Skin epidermis (tissue), 12 donors: ENCODE results near the gene ELAC1.
"Not testable (repeated sequence)": the region's sequence is repeated elsewhere in the genome, so short reads cannot be mapped to it uniquely, and the experiment has no call there.

ENCODE experiments used
- H3K27ac ChIP-seq, 21 experiments: fragments of 200-600 bp; sonication (generic) in 11 of 21; one replicate each; pipeline ENCODE4 v1.5.0; 2020; ENCODE audit warnings: mild to moderate bottlenecking in 3 of 21, inconsistent platforms in 2 of 21, moderate library complexity in 2 of 21
- H3K4me3 ChIP-seq, 7 experiments: fragments of 200-600 bp; sonication (generic) in 2 of 7; one replicate each; pipeline ENCODE4 v1.5.0; 2020; ENCODE audit warnings: inconsistent platforms in 2 of 7, mild to moderate bottlenecking in 2 of 7, moderate library complexity in 1 of 7

ELAC1 gene

GRCh38 chr18:50967714-50968661 is at the start of gene ELAC1:
ELAC1 (plus strand) TSS chr18:50968040; CDS start chr18:50974405, 6,365 bp downstream.
- peak within 1 kb of the TSS; percentile 92 to 100 (median 99) for H3K27ac ChIP-seq
- peak within 1 kb of the TSS; percentile 69 to 98 (median 80) for H3K4me3 ChIP-seq

- H3K4me3 ChIP-seq = no peak overlapping the region
- H3K27ac ChIP-seq = no peak overlapping the region
These were observed 49.7 kb upstream of the ELAC1 start for GRCh38 chr18:50918153-50918552.

- Histone ChIP-seq H3K4me3 (no peak overlapping the region), H3K27ac (no peak overlapping the region)
These were observed 43.5 kb upstream of the ELAC1 start for GRCh38 chr18:50924372-50924771.

GRCh38 chr18:50926521-50926920 is 41.3 kb upstream of the ELAC1 start:
- Histone ChIP-seq H3K27ac (no peak overlapping the region), H3K4me3 (no peak overlapping the region)

- H3K4me3 ChIP-seq = no peak overlapping the region
These were observed 39.3 kb upstream of the ELAC1 start for GRCh38 chr18:50928551-50928950.

GRCh38 chr18:50933684-50934083 is 34.2 kb upstream of the ELAC1 start:
- no peak overlapping the region for H3K4me3 ChIP-seq
- no peak overlapping the region for H3K27ac ChIP-seq

More at GRCh38 chr18:50928551-50928950, 39.3 kb upstream of the ELAC1 start:
- no peak overlapping the region for H3K27ac ChIP-seq

- H3K27ac ChIP-seq = no peak overlapping the region
These were observed 33.2 kb upstream of the ELAC1 start for GRCh38 chr18:50934545-50935211.

GRCh38 chr18:50935493-50936191 is 32.2 kb upstream of the ELAC1 start:
- no peak overlapping the region for H3K27ac ChIP-seq
- H3K4me3 ChIP-seq = no peak overlapping the region

More at GRCh38 chr18:50934545-50935211, 33.2 kb upstream of the ELAC1 start:
- H3K4me3 ChIP-seq = no peak overlapping the region

- no peak overlapping the region for H3K4me3 ChIP-seq
- no peak overlapping the region for H3K27ac ChIP-seq
These were observed 30.7 kb upstream of the ELAC1 start for GRCh38 chr18:50937183-50937582.

GRCh38 chr18:50938912-50939311 is 28.9 kb upstream of the ELAC1 start:
- Histone ChIP-seq H3K27ac (no peak overlapping the region), H3K4me3 (no peak overlapping the region)

- H3K27ac ChIP-seq = peak overlapping the region in 1 of 21 experiments; percentile 35
- H3K4me3 ChIP-seq = no peak overlapping the region
These were observed 23.5 kb upstream of the ELAC1 start for GRCh38 chr18:50944245-50944932.

GRCh38 chr18:50945918-50946317 is 21.9 kb upstream of the ELAC1 start:
- H3K27ac ChIP-seq, H3K4me3 ChIP-seq: not testable (repeated sequence)

GRCh38 chr18:50947899-50948298 is 19.9 kb upstream of the ELAC1 start:
- no peak overlapping the region for H3K27ac ChIP-seq
- no peak overlapping the region for H3K4me3 ChIP-seq

- H3K4me3 ChIP-seq = no peak overlapping the region
- H3K27ac ChIP-seq = no peak overlapping the region
These were observed 18.7 kb upstream of the ELAC1 start for GRCh38 chr18:50949185-50949584.

- H3K27ac ChIP-seq = no peak overlapping the region
- H3K4me3 ChIP-seq = no peak overlapping the region
These were observed 17.2 kb upstream of the ELAC1 start for GRCh38 chr18:50950626-50951025.

- no peak overlapping the region for H3K27ac ChIP-seq
- H3K4me3 ChIP-seq = no peak overlapping the region
These were observed 14.0 kb upstream of the ELAC1 start for GRCh38 chr18:50953822-50954221.

- H3K27ac ChIP-seq = no peak overlapping the region
- no peak overlapping the region for H3K4me3 ChIP-seq
These were observed 12.6 kb upstream of the ELAC1 start for GRCh38 chr18:50955253-50955652.

GRCh38 chr18:50956116-50956515 is 11.7 kb upstream of the ELAC1 start:
- H3K4me3 ChIP-seq = no peak overlapping the region
- H3K27ac ChIP-seq = no peak overlapping the region

- no peak overlapping the region for H3K4me3 ChIP-seq
- H3K27ac ChIP-seq = no peak overlapping the region
These were observed 5.9 kb upstream of the ELAC1 start for GRCh38 chr18:50961974-50962373.

- Histone ChIP-seq H3K27ac (peak overlapping the region in 2 of 21 experiments; percentile 99 to 100), H3K4me3 (no peak overlapping the region)
These were observed 1.6 kb downstream of the ELAC1 start for GRCh38 chr18:50969448-50969847.
